ENCODE measurements around the gene DHDH. TPM values are rescaled to one million over a fixed set of nuclear protein-coding genes. Genes with fewer than 3 reads are reported as not detected.

DHDH gene
- total RNA-seq, 1 donor from 2014 or later = not detected

DNA sequence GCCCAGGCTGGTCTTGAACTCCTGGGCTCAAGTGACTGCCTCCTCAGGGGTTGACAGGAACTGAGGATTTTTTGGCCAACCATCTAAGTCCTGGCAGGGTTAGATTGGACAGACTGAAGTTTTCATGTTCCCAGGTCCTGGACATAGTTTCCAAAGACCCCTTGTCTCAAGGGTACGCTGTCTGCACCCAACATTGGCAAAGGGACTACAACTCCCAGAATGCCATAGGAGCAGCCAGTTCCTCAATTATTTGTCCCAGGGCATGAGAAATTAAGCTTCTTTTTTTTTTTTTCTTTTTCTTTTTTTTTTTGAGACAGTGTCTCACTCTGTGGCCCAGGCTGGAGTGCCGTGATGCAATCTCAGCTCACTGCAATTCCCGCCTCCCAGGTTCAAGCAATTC is 52.7 kb downstream of the DHDH start:
- Mint-ChIP-seq H3K36me3 (ENCODE audit: low read depth) (peaks cover 36% of the 10 kb centered on the region), H3K4me3 (no peak overlapping the region), H3K9me3 (no peaks in the 10 kb centered on the region), H3K27me3 (ENCODE audit: insufficient read depth) (no peaks in the 10 kb centered on the region), H3K4me1 (ENCODE audit: low read depth) (peaks cover 17% of the 10 kb centered on the region), H3K27ac (no peak overlapping the region)
- intact Hi-C loops (cut with micrococcal nuclease) = no loop called here
- DNase-seq (ENCODE audit: low spot score) = no peak

DNA sequence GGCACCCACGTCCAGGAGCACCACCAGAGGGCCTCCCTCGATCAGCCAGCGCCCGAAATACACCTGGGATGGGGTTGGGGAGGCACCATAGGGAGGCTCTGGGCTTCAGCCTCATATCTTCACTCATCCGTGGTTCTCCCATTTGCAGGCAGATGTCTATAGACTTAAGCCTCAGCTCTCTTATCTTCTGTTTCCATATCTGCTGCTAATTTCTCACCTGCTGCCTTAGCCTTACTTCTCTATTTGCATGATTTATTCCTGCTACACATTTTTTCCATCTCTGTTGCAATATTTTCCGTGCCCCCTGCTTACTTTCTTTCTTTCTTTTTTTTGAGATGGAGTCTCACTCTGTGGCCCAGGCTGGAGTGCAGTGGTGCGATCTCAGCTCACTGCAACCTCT is 53.8 kb downstream of the DHDH start:
- no peak for DNase-seq (ENCODE audit: low spot score)
- H3K27me3 Mint-ChIP-seq (ENCODE audit: insufficient read depth) = no peaks in the 10 kb centered on the region
- peaks cover 21% of the 10 kb centered on the region for H3K4me1 Mint-ChIP-seq (ENCODE audit: low read depth)
- H3K4me3 Mint-ChIP-seq = no peak overlapping the region
- peaks cover 26% of the 10 kb centered on the region for H3K36me3 Mint-ChIP-seq (ENCODE audit: low read depth)
- no peaks in the 10 kb centered on the region for H3K9me3 Mint-ChIP-seq
- H3K27ac Mint-ChIP-seq = peak overlapping the region; percentile 75
- intact Hi-C loops (cut with micrococcal nuclease) = no loop called here

DNA sequence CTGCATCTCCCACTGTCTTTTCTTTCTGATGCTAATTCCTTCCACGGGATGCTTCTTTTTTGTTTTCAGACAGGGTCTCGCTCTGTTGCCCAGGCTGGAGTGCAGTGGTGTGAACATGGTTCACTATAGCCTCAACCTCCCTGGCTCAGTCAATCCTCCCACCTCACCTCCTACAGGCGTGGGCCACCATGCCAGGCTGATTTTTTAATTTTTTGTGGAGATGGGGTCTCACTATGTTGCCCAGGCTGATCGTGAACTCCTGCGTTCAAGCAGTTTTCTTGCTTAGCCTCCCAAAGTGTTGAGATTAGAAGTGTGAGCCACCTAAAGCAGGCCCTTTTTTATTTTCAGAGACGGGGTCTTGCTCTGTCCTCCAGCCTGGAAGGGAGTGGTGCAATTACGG is 54.8 kb downstream of the DHDH start:
- Mint-ChIP-seq H3K9me3 (no peaks in the 10 kb centered on the region), H3K36me3 (ENCODE audit: low read depth) (peaks cover 24% of the 10 kb centered on the region), H3K4me1 (ENCODE audit: low read depth) (peaks cover 24% of the 10 kb centered on the region), H3K27me3 (ENCODE audit: insufficient read depth) (no peaks in the 10 kb centered on the region), H3K27ac (no peak overlapping the region), H3K4me3 (no peak overlapping the region)
- no peak for DNase-seq (ENCODE audit: low spot score)
- intact Hi-C loops (cut with micrococcal nuclease) = no loop called here

DNA sequence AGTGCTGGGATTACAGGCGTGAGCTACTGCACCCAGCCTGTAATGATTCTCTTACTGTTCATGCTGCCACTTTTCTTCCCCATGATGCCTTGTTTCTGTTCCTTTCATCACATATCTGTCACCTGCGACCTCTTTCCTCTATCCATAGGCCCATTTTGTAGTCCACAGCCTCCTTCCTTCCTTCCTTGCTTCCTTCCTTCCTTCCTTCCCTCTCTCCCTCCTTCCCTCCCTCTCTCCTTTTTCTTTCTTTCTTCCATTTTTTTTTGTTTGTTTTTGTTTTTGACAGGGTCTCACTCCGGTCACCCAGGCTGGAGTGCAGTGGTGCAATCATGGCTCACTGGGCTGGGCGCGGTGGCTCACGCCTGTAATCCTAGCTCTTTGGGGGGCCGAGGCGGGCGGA is 55.4 kb downstream of the DHDH start:
- peaks cover 25% of the 10 kb centered on the region for H3K36me3 Mint-ChIP-seq (ENCODE audit: low read depth)
- peak overlapping the region; percentile 53 for H3K27ac Mint-ChIP-seq
- H3K27me3 Mint-ChIP-seq (ENCODE audit: insufficient read depth) = no peaks in the 10 kb centered on the region
- peaks cover 27% of the 10 kb centered on the region for H3K4me1 Mint-ChIP-seq (ENCODE audit: low read depth)
- no peak for DNase-seq (ENCODE audit: low spot score)
- H3K9me3 Mint-ChIP-seq = no peaks in the 10 kb centered on the region
- H3K4me3 Mint-ChIP-seq = no peak overlapping the region
- intact Hi-C loops (cut with micrococcal nuclease) = no loop called here

DNA sequence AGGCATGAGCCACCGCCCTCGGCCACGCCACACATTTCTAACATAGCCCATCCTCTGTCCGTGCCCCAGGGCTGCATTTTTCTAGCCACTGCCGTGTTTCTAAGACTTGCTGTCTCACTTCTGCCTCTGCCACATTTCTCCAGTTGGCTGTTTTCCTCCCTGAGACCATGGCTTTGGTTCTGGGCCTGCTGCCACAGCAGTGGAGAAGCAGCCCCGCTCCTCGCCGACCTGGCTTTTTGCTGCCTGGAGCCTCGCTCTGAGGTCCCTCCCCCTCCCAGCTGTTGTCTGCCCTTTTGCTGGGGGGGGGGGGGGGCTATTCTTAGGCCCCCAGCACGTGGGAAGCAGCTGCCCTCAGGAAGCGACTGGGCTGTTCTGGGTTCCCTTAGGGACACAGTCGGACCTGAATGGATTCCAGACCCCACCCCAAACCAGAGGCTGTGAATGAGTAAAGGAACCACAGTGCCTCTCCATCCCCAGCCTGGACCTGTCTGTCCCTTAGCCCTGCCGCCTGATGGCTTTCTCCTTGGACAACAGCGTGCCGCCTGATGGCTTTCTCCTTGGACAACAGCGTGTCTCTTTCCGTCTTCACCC is 56.3 kb downstream of the DHDH start:
- H3K36me3 Mint-ChIP-seq (ENCODE audit: low read depth) = peaks cover 26% of the 10 kb centered on the region
- H3K4me3 Mint-ChIP-seq = no peak overlapping the region
- no peaks in the 10 kb centered on the region for H3K27me3 Mint-ChIP-seq (ENCODE audit: insufficient read depth)
- no peaks in the 10 kb centered on the region for H3K9me3 Mint-ChIP-seq
- DNase-seq (ENCODE audit: low spot score) = no peak
- no peak overlapping the region for H3K27ac Mint-ChIP-seq
- H3K4me1 Mint-ChIP-seq (ENCODE audit: low read depth) = peaks cover 37% of the 10 kb centered on the region
- intact Hi-C loops (cut with micrococcal nuclease) = loop anchor here (5.0 kb wide), 3 partner anchors 43 to 662 kb away; partner anchors contain the start of genes CGB2 and EMP3

DNA sequence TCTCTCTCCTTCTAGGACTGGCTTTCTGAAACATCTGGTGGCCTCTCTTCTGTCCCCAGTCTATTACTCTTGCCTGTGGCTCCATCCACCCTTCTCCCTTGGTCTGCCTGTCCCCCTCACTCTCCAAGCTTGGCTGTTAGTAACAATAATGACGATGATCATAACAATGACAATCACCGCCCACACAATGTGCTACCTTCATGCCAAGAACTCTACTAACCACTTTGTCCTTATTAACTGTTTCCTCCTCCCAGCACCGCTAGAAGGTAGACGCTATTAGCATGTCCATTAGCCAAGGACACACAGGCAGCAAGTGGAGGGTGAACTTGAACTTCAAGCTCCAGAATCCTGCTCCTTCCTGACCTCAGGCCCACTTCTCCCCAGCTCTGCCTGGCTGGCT is 56.9 kb downstream of the DHDH start:
- H3K4me3 Mint-ChIP-seq = peak overlapping the region; percentile 12
- intact Hi-C loops (cut with micrococcal nuclease) = loop anchor here (5.0 kb wide), 3 partner anchors 42 to 663 kb away; partner anchors contain the start of genes CGB2 and EMP3
- no peaks in the 10 kb centered on the region for H3K9me3 Mint-ChIP-seq
- H3K36me3 Mint-ChIP-seq (ENCODE audit: low read depth) = peaks cover 26% of the 10 kb centered on the region
- peaks cover 43% of the 10 kb centered on the region for H3K4me1 Mint-ChIP-seq (ENCODE audit: low read depth)
- DNase-seq (ENCODE audit: low spot score) = no peak
- no peaks in the 10 kb centered on the region for H3K27me3 Mint-ChIP-seq (ENCODE audit: insufficient read depth)
- H3K27ac Mint-ChIP-seq = peak overlapping the region; percentile 2

DNA sequence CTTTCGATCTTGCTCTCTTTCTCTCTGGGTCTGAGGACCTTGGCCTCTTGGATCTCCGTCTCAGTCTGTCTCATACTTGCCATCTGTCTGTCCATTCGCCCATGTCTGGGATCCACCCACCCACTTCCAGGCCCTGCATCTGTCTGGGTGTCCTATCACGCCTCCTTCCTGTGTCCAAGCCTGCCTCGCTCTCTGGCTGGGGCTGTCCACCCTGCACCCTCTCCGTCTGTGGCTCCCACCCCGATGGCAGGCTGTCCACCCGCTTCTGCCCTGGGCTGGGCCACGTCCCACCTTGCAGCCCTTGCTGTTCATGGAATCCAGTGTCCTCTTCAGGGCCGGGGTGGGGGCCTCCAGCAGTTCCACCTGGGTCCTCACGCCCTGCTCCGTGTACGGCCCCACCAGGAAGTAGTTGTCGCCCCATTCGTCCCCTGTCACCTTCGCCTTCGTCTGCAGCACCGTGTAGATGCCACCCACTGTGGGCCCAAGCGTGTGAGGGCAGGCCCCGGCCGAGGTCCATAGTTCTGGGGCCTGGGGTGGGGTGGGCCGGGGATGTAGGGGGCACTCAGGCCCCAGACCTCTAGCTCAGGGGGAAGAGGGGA is 57.6 kb downstream of the DHDH start:
- Mint-ChIP-seq H3K9me3 (no peaks in the 10 kb centered on the region), H3K27ac (peak overlapping the region; percentile 22), H3K27me3 (ENCODE audit: insufficient read depth) (no peaks in the 10 kb centered on the region), H3K4me3 (peak overlapping the region; percentile 12), H3K36me3 (ENCODE audit: low read depth) (peaks cover 25% of the 10 kb centered on the region), H3K4me1 (ENCODE audit: low read depth) (peaks cover 43% of the 10 kb centered on the region)
- intact Hi-C loops (cut with micrococcal nuclease) = loop anchor here (5.0 kb wide), 3 partner anchors 41 to 664 kb away; partner anchors contain the start of genes CGB2 and EMP3
- no peak for DNase-seq (ENCODE audit: low spot score)

DNA sequence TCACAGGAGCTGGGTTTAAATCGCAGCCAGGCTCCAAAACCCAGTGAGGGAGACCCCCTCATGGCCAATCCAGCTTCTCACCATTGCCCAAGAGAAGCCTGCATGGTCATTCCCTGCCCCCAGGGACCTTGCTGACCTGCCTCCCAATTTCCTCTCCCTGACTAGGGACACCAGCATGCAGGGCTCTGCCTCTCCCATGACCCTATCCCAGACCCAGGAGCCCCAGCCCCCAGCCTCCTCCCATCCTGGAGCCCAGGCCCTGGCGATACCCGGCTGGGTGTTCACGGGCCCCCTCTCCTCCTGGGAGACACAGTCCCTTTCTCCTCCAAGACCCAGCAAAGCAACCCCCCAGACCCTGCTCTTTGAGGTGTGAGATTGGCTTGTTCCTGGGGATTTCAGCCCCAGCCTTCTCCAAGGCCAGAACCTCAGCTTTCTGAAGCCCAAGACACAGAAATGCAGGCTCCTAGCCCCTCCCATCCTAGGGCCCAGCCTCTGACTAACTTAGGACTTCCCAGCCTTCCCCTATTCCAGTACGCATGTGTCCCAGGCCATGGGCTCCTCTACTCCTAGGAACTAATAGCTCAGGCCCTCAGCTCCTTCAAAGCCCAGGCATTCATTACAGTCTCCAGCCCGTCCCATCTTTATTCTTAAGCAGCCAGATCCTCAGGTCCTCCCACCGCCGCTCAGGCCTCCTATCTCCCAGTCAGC is 58.5 kb downstream of the DHDH start:
- H3K9me3 Mint-ChIP-seq = no peaks in the 10 kb centered on the region
- no peaks in the 10 kb centered on the region for H3K27me3 Mint-ChIP-seq (ENCODE audit: insufficient read depth)
- peak overlapping the region; percentile 96 for H3K27ac Mint-ChIP-seq
- no peak for DNase-seq (ENCODE audit: low spot score)
- H3K4me1 Mint-ChIP-seq (ENCODE audit: low read depth) = peaks cover 43% of the 10 kb centered on the region
- intact Hi-C loops (cut with micrococcal nuclease) = loop anchor here (2.0 to 5.0 kb wide), 7 partner anchors 40 to 665 kb away; partner anchors contain the start of genes C19orf73, CGB2, DBP and EMP3
- peaks cover 26% of the 10 kb centered on the region for H3K36me3 Mint-ChIP-seq (ENCODE audit: low read depth)
- peak overlapping the region; percentile 94 for H3K4me3 Mint-ChIP-seq

DNA sequence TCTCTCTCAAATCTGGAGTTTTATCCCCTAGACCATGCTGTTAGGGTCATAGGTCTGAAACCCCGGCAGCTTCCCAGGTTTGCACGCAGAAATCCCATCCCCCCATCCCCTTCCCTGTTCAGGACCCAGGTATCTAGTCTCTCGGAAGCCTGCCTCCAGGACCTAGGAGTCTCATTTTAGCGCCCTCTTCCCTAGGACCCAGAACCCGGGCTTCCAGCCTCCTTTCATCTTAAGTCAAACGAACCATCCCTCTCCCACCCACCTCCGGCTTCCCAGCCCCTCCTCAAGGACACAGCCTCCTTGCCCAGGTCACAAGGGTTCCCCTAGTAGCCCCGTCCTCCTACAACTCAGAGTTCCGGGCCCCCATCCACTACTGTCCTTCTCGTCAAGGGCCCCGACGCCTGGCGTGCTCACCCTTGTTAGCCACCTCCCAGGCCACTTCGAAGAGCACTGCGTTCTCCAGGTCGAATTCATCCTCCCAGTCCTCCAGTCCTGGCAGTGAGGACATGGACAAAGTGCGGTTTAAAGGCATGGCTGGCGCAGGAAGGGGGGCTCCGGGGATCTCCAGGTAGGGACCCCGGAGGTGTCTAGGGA is 59.2 kb downstream of the DHDH start:
- Mint-ChIP-seq H3K27me3 (ENCODE audit: insufficient read depth) (no peaks in the 10 kb centered on the region), H3K4me3 (peak overlapping the region; percentile 94), H3K9me3 (no peaks in the 10 kb centered on the region), H3K36me3 (ENCODE audit: low read depth) (peaks cover 24% of the 10 kb centered on the region), H3K27ac (peak overlapping the region; percentile 96), H3K4me1 (ENCODE audit: low read depth) (peaks cover 43% of the 10 kb centered on the region)
- no peak for DNase-seq (ENCODE audit: low spot score)
- intact Hi-C loops (cut with micrococcal nuclease) = loop anchor here (1.0 to 5.0 kb wide), 18 partner anchors 27 to 665 kb away; partner anchors contain the start of genes ALDH16A1, BAX, BCAT2 and C19orf73

DNA sequence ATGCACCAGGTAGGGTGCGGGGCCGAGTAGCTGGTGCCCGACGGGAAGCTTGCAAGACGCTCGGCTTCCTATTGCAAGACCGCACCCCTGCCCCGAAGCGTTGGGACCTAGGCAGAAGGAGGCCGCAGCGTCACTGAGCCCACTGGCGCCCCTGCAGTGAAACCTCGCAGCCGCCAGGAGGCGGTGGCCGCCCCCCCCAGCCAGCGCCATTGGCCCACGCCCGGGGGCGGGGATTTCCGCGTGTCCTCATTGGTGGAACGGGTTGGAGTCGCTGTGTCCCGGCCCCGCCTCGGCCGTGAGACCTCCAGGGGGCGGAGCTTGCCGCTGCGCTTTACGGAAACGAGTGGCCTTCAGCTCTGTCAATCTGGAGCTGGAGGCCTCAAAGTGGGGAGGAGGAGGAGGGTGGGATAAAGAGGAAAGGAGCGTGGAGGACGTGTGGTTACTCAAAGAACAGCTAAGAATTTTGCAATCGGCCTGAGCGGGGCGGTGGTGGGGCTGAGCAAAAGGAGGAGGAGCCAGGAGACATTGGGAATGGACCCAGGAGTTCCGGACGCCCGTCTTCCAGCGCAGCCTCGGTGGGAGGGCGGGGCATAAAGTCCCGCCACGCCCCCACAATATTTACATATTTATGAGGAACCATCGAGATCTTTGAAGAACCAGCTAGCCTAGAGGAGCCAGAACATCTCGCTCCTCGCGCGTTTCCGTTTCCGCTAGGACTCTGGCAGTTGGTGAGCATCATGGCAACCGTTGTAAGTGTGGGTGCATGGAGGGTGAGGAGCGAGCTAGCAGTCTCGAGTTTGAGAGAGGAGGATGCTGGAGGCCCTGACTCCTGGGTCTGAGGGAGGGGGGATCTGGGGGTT is 59.9 kb downstream of the DHDH start, which contains the start of the genes GYS1 and RUVBL2:
Gene GYS1 (minus strand): TSS at position 135 of the 860 bp plus-strand sequence. CDS start 197 bp downstream, outside the sequence.
Gene RUVBL2 (plus strand): TSS at position 713 of the 860 bp plus-strand sequence. CDS start 25 bp downstream, at position 738.
- H3K27ac Mint-ChIP-seq = peak within 1 kb of the TSS; percentile 96
- peaks cover 20% of the 10 kb centered on the region for H3K36me3 Mint-ChIP-seq (ENCODE audit: low read depth)
- peaks cover 38% of the 10 kb centered on the region for H3K4me1 Mint-ChIP-seq (ENCODE audit: low read depth)

DNA sequence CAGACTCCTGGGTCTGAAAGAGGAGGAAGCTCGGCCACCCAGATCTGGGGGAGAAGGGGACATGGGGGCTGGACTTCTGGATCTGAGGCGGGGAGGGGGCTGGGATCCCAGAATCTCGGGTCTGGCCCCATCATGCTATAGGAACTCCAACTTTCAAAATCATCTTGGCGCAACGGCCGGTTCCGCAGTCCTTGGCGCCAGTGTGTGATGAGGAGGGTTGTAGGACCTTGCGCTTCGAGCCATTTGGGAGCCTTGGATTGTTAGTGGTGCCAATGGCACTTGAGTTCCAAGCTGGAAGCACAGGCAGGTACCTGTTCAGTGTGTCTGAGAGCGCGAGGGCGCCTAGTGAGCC is 60.5 kb downstream of the DHDH start:
- H3K27me3 Mint-ChIP-seq (ENCODE audit: insufficient read depth) = no peaks in the 10 kb centered on the region
- peak overlapping the region; percentile 96 for H3K27ac Mint-ChIP-seq
- H3K4me1 Mint-ChIP-seq (ENCODE audit: low read depth) = peaks cover 35% of the 10 kb centered on the region
- no peaks in the 10 kb centered on the region for H3K9me3 Mint-ChIP-seq
- peak overlapping the region; percentile 94 for H3K4me3 Mint-ChIP-seq
- peaks cover 15% of the 10 kb centered on the region for H3K36me3 Mint-ChIP-seq (ENCODE audit: low read depth)
- intact Hi-C loops (cut with micrococcal nuclease) = loop anchor here (5.0 kb wide), 3 partner anchors 38 to 667 kb away; partner anchors contain the start of genes CGB2 and EMP3
- no peak for DNase-seq (ENCODE audit: low spot score)

More for the DNA sequence above, 59.9 kb downstream of the DHDH start, which contains the start of the genes GYS1 and RUVBL2:
- intact Hi-C loops (cut with micrococcal nuclease) = loop anchor here (1.0 to 5.0 kb wide), 18 partner anchors 26 to 666 kb away; partner anchors contain the start of genes ALDH16A1, BAX, BCAT2 and C19orf73
- Mint-ChIP-seq H3K4me3 (peak within 1 kb of the TSS; percentile 94), H3K9me3 (no peaks in the 10 kb centered on the region), H3K27me3 (ENCODE audit: insufficient read depth) (no peaks in the 10 kb centered on the region)
- peak; percentile 99 for DNase-seq (ENCODE audit: low spot score)
